Cardiac fibroblast (primary cell): ENCODE measurements around the gene HEPACAM.
A peak's percentile ranks its signal among the peaks of the same experiment; 100 is the strongest.

Experiments used
- DNase-seq, 2 donors: peaks; one replicate each; pipeline versions ENCODE4 v3.0.0 to v3.0.0-alpha.2; 2010; ENCODE audit warnings: low read depth in 2 of 2
- H3K4me3 ChIP-seq, 2 donors: replicated peaks in 1 of 2; 1 replicate in 1 of 2; 2 replicates in 1 of 2; pipeline ENCODE4 v1.5.1; 2011; ENCODE audit warnings: low read depth in 2 of 2, low read length in 2 of 2, mild to moderate bottlenecking in 2 of 2, moderate library complexity in 1 of 2
- CTCF ChIP-seq: IDR thresholded peaks from one replicate; pipeline ENCODE4 v1.5.1; 2011; ENCODE audit warnings: low read depth, mild to moderate bottlenecking, low read length, inconsistent platforms

The HEPACAM gene

GRCh38 chr11:124892750-124893454 is 42.9 kb downstream of the HEPACAM start:
- peak in 1 of 2 donors; percentile 29 for DNase-seq
- no peak for TF ChIP-seq CTCF
- H3K4me3 ChIP-seq = no peak overlapping the region

GRCh38 chr11:124892146-124892545 is 43.7 kb downstream of the HEPACAM start:
- no peak for TF ChIP-seq CTCF
- no peak for DNase-seq
- H3K4me3 ChIP-seq = no peak overlapping the region

GRCh38 chr11:124891373-124891861 is 44.4 kb downstream of the HEPACAM start:
- TF ChIP-seq CTCF = peak; percentile 3
- DNase-seq = no peak
- H3K4me3 ChIP-seq = no peak overlapping the region

GRCh38 chr11:124890683-124891372 is 45.0 kb downstream of the HEPACAM start:
- H3K4me3 ChIP-seq = no peak overlapping the region
- TF ChIP-seq CTCF = no peak
- DNase-seq = no peak

- no peak for TF ChIP-seq CTCF
- DNase-seq = no peak
- no peak overlapping the region for H3K4me3 ChIP-seq
Measured at GRCh38 chr11:124890151-124890550, 45.7 kb downstream of the HEPACAM start.

GRCh38 chr11:124889191-124890091 is 46.4 kb downstream of the HEPACAM start:
- no peak for DNase-seq
- no peak overlapping the region for H3K4me3 ChIP-seq
- no peak for TF ChIP-seq CTCF
